ENCODE results near the gene C16orf92.

C16orf92 gene

GRCh38 chr16:30022887-30023286 is at the start of gene C16orf92:
C16orf92 (plus strand) TSS chr16:30023198; CDS start chr16:30023341, 143 bp downstream.
- in situ Hi-C loops (cut with MboI; ENCODE audit: low pct_unique_long_range_greater_than_20kb, low sequenced_read_pairs) = loop anchor here (25.0 kb wide), 1 partner anchor 336 kb away; the partner anchor contains the start of gene QPRT
- no peak for DNase-seq

GRCh38 chr16:29973384-29974246 is 49.4 kb upstream of the C16orf92 start, which contains the start of gene TAOK2:
TAOK2 (plus strand) TSS chr16:29973868; CDS start chr16:29977773, 3,905 bp downstream.
- in situ Hi-C loops (cut with MboI; ENCODE audit: low pct_unique_long_range_greater_than_20kb, low sequenced_read_pairs) = no loop called here
- DNase-seq = peak; percentile 100

- in situ Hi-C loops (cut with MboI; ENCODE audit: low pct_unique_long_range_greater_than_20kb, low sequenced_read_pairs) = no loop called here
- DNase-seq = peak; percentile 19
Observed at GRCh38 chr16:29974291-29975133, 48.5 kb upstream of the C16orf92 start.

GRCh38 chr16:29975134-29975538 is 47.9 kb upstream of the C16orf92 start:
- DNase-seq = peak; percentile 12
- in situ Hi-C loops (cut with MboI; ENCODE audit: low pct_unique_long_range_greater_than_20kb, low sequenced_read_pairs) = no loop called here

- in situ Hi-C loops (cut with MboI; ENCODE audit: low pct_unique_long_range_greater_than_20kb, low sequenced_read_pairs) = no loop called here
- no peak for DNase-seq
Observed at GRCh38 chr16:29975811-29976511, 47.0 kb upstream of the C16orf92 start.

GRCh38 chr16:29977063-29977825 is 45.8 kb upstream of the C16orf92 start:
- no peak for DNase-seq
- in situ Hi-C loops (cut with MboI; ENCODE audit: low pct_unique_long_range_greater_than_20kb, low sequenced_read_pairs) = no loop called here

- DNase-seq = no peak
- in situ Hi-C loops (cut with MboI; ENCODE audit: low pct_unique_long_range_greater_than_20kb, low sequenced_read_pairs) = no loop called here
Observed at GRCh38 chr16:29978081-29978480, 44.9 kb upstream of the C16orf92 start.

DNA sequence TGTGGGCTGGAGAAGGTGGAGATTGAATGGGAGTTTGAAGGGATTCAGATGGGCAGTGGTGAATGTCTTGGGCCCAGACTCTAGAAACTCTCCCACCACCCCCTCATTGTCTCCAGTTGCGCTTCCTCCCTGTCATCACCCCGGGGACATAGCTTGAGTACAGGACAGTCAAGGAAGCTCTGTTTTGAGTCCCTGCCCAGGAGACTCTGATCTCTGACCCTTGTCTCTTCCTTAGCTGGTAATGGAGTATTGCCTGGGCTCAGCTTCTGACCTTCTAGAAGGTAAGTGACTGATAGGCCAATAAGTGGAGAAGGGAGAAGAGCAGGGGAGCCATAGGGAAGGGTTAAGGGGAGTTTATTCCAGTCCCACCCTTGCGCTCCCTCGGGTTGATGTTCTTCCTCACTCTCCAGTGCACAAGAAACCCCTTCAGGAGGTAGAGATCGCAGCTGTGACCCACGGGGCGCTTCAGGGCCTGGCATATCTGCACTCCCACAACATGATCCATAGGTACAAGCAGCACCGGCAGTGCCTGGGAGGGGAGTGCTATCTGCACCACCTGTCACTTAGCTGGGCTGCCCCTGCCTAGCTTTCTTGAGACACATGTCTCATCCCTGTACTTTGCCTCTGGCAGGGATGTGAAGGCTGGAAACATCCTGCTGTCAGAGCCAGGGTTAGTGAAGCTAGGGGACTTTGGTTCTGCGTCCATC is 44.3 kb upstream of the C16orf92 start:
- no peak for DNase-seq
- in situ Hi-C loops (cut with MboI; ENCODE audit: low pct_unique_long_range_greater_than_20kb, low sequenced_read_pairs) = no loop called here

DNA sequence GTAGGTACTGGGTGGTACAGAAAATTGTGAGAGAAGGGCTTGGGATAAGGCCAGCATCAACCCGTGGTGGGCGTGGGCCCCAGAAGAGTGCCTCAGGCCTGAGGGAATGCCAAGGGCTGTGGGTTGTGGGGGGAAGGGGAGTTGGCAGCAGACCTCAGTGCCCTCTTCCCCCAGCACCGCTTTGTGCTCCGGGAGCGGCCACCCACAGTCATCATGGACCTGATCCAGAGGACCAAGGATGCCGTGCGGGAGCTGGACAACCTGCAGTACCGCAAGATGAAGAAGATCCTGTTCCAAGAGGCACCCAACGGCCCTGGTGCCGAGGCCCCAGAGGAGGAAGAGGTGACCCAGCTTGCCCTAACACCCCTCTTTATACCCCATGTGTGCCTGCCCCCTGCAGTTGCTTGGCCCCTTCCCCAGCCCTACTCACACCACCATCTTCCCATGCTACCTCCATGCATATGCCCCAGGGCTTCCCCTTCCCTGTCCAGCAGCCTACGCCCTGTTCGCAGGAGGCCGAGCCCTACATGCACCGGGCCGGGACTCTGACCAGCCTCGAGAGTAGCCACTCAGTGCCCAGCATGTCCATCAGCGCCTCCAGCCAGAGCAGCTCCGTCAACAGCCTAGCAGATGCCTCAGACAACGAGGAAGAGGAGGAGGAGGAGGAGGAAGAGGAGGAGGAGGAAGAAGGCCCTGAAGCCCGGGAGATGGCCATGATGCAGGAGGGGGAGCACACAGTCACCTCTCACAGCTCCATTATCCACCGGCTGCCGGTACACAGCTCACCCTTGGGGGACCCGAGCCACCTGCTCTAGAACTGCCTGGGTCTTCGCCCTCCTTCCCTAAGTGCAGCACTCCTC is 40.2 kb upstream of the C16orf92 start:
- no peak for DNase-seq
- in situ Hi-C loops (cut with MboI; ENCODE audit: low pct_unique_long_range_greater_than_20kb, low sequenced_read_pairs) = no loop called here

DNA sequence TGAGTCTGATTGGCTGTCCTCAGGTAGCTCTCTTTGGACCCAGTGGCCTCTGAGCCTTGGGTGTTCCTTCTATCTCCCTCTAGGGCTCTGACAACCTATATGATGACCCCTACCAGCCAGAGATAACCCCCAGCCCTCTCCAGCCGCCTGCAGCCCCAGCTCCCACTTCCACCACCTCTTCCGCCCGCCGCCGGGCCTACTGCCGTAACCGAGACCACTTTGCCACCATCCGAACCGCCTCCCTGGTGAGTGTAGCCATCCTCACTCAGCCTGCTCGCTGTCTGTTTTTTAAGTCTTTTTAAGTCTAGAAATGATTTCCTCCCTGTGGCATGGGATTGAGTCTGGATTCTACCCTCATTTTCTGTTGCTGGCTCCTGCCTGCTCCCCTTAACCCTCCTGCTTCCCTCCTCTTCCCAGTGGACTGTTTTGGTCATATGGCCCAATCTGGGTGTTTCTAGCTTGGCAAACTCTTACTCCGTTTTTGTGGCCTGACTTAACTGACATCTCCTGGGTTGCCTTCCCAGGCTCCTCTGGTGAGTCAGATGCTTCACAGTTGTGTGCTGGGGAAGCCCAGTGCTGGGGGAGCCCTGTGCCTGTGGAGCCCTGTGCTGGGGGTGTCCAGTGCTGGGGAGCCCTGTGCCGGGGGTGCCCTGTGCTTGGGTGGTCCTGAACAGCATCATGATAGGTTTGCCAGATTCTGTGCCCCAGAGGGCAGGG is 39.4 kb upstream of the C16orf92 start:
- DNase-seq = no peak
- in situ Hi-C loops (cut with MboI; ENCODE audit: low pct_unique_long_range_greater_than_20kb, low sequenced_read_pairs) = no loop called here

DNA sequence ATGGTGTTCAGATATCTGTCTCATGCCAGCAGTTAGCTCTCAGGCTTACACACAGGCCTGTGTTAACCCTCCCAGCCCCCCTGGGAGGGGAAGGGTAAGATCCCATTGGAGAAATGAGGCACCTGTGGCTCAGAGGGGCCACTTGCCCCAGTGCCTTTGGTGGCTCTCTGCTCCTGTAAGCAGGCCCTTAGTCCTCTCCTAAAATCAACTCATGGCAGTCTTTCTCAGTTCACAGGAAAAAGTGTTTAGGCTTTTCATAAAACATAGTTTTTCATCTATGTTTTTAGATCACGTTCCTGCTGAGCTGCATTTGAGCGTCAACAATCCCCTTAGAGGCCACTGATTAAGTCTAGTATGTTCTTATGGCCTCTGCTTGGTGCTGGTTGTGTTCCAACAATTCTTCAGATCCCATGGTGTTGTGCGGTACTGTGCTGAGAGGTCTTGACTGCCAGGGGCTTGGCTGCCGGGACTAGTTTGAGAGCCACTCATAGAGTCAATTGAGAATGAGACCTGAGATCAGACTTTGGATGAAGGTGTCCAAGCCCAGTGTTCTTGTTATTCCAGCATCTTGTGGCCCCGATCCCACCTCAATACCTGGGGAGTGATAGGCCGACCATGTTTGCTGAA is 38.7 kb upstream of the C16orf92 start:
- in situ Hi-C loops (cut with MboI; ENCODE audit: low pct_unique_long_range_greater_than_20kb, low sequenced_read_pairs) = no loop called here
- DNase-seq = no peak

DNA sequence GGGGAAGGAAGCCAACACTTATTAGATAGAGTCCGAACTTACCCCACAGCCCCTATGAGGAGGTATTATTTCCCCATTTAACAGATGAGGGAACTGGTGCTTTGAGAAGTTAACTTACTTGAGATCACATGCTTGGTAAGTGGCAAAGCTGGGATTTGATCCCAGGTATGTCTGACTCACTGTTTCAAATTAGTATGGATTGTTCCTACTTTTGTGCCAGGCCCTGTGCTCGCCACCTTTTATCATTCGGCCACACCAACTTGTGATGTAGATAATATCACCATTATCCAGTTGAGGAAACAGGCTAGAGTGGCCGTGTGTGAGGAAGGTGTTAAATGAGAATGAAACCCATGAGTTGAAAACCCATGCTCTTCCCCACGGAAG is 38.2 kb upstream of the C16orf92 start:
- in situ Hi-C loops (cut with MboI; ENCODE audit: low pct_unique_long_range_greater_than_20kb, low sequenced_read_pairs) = no loop called here

DNA sequence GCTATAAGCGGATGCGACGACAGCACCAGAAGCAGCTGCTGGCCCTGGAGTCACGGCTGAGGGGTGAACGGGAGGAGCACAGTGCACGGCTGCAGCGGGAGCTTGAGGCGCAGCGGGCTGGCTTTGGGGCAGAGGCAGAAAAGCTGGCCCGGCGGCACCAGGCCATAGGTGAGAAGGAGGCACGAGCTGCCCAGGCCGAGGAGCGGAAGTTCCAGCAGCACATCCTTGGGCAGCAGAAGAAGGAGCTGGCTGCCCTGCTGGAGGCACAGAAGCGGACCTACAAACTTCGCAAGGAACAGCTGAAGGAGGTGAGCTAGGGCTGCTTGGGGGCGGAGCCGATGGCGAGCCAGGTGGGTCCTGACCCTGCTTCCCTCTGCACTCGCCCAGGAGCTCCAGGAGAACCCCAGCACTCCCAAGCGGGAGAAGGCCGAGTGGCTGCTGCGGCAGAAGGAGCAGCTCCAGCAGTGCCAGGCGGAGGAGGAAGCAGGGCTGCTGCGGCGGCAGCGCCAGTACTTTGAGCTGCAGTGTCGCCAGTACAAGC is 37.7 kb upstream of the C16orf92 start:
- in situ Hi-C loops (cut with MboI; ENCODE audit: low pct_unique_long_range_greater_than_20kb, low sequenced_read_pairs) = no loop called here
- DNase-seq = no peak

More for the DNA sequence above, 38.2 kb upstream of the C16orf92 start:
- DNase-seq = no peak

DNA sequence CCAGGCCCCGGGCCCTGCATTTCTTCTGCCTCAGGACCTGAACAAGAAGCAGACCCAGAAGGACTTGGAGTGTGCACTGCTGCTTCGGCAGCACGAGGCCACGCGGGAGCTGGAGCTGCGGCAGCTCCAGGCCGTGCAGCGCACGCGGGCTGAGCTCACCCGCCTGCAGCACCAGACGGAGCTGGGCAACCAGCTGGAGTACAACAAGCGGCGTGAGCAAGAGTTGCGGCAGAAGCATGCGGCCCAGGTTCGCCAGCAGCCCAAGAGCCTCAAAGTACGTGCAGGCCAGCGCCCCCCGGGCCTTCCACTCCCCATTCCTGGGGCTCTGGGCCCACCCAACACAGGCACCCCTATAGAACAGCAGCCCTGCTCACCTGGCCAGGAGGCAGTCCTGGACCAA is 36.8 kb upstream of the C16orf92 start:
- no peak for DNase-seq
- in situ Hi-C loops (cut with MboI; ENCODE audit: low pct_unique_long_range_greater_than_20kb, low sequenced_read_pairs) = no loop called here

DNA sequence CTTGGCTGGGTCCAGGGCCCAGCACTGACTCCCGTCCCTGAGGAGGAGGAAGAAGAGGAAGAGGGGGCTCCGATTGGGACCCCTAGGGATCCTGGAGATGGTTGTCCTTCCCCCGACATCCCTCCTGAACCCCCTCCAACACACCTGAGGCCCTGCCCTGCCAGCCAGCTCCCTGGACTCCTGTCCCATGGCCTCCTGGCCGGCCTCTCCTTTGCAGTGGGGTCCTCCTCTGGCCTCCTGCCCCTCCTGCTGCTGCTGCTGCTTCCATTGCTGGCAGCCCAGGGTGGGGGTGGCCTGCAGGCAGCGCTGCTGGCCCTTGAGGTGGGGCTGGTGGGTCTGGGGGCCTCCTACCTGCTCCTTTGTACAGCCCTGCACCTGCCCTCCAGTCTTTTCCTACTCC is 36.1 kb upstream of the C16orf92 start:
- in situ Hi-C loops (cut with MboI; ENCODE audit: low pct_unique_long_range_greater_than_20kb, low sequenced_read_pairs) = no loop called here
- DNase-seq = no peak
